Parathyroid adenoma (tissue), 2 donors: ENCODE measurements around the gene PRAC2.

Source experiments
- H2AFZ ChIP-seq: fragments of 300-600 bp; sonication (generic); one replicate; pipeline ENCODE4 v1.7.0; 2017; ENCODE audit warnings: antibody characterized with exemption, mild to moderate bottlenecking
- H3K27ac ChIP-seq: fragments of 300-600 bp; sonication (generic); one replicate; pipeline ENCODE4 v1.7.0; 2017
- H3K27me3 ChIP-seq: fragments of 300-600 bp; sonication (generic); one replicate; pipeline ENCODE4 v1.7.0; 2017; ENCODE audit warnings: low read length; ENCODE audit not compliant: control insufficient read depth, insufficient read depth
- H3K36me3 ChIP-seq: fragments of 300-600 bp; sonication (generic); one replicate; pipeline ENCODE4 v1.7.0; 2017; ENCODE audit warnings: low read length; ENCODE audit not compliant: control insufficient read depth, insufficient read depth
- H3K4me1 ChIP-seq: fragments of 300-600 bp; sonication (generic); one replicate; pipeline ENCODE4 v1.7.0; 2017; ENCODE audit warnings: control low read depth
- H3K4me2 ChIP-seq: fragments of 300-600 bp; sonication (generic); one replicate; pipeline ENCODE4 v1.7.0; 2017; ENCODE audit warnings: low read length
- H3K4me3 ChIP-seq: fragments of 300-600 bp; sonication (generic); one replicate; pipeline ENCODE4 v1.7.0; 2017; ENCODE audit warnings: low read depth, low read length
- H3K79me2 ChIP-seq: fragments of 300-600 bp; sonication (generic); one replicate; pipeline ENCODE4 v1.7.0; 2017; ENCODE audit warnings: control low read depth
- H3K9ac ChIP-seq: fragments of 300-600 bp; sonication (generic); one replicate; pipeline ENCODE4 v1.7.0; 2017; ENCODE audit warnings: mild to moderate bottlenecking
- H3K9me3 ChIP-seq: fragments of 300-600 bp; sonication (generic); one replicate; pipeline ENCODE4 v1.7.0; 2017; ENCODE audit warnings: low read length; ENCODE audit not compliant: control insufficient read depth
- CTCF ChIP-seq: fragments of 300-600 bp; sonication (generic); IDR thresholded peaks from one replicate; pipeline ENCODE4 v1.7.0; 2017; ENCODE audit warnings: antibody characterized with exemption, mild to moderate bottlenecking
- donor health status: primary hyperparathyroidism.

The PRAC2 gene

DNA sequence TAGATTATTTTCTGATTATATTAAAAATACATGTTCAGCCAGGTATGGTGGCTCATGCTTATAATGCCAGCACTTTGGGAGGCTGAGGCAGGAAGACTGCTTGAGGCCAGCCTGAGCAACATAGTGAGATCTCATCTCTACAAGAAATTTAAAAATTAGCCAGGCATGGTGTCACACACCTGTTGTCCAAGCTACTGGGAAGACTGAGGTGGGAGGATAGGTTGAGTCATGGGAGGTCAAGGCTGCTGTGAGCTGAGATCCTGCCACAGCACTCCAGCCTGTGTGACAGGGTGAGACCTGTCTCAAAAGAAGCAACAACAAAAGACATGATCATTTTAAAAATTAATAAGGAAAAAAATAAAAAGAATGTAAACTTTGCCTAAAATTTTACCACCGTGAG lies 41.4 kb upstream of the PRAC2 start:
- Histone ChIP-seq H3K79me2 (no peaks in the 10 kb centered on the region), H3K9me3 (no peaks in the 10 kb centered on the region), H3K36me3 (no peaks in the 10 kb centered on the region), H3K4me2 (no peak overlapping the region), H3K4me3 (no peak overlapping the region), H2AFZ (no peak overlapping the region), H3K9ac (no peak overlapping the region), H3K27ac (no peak overlapping the region), H3K4me1 (no peaks in the 10 kb centered on the region), H3K27me3 (no peaks in the 10 kb centered on the region)
- TF ChIP-seq CTCF = no peak

GRCh38 chr17:48690655-48691054 lies 32.3 kb upstream of the PRAC2 start:
- Histone ChIP-seq H3K9me3 (no peaks in the 10 kb centered on the region), H3K27me3 (no peaks in the 10 kb centered on the region), H3K9ac (no peak overlapping the region), H3K4me1 (no peaks in the 10 kb centered on the region), H3K27ac (no peak overlapping the region), H3K4me2 (no peak overlapping the region), H3K36me3 (no peaks in the 10 kb centered on the region), H2AFZ (no peak overlapping the region), H3K79me2 (no peaks in the 10 kb centered on the region), H3K4me3 (no peak overlapping the region)
- TF ChIP-seq CTCF = no peak

GRCh38 chr17:48692049-48692448 lies 30.9 kb upstream of the PRAC2 start:
- Histone ChIP-seq H3K79me2 (no peaks in the 10 kb centered on the region), H3K4me3 (no peak overlapping the region), H3K4me1 (no peaks in the 10 kb centered on the region), H3K36me3 (no peaks in the 10 kb centered on the region), H3K9me3 (no peaks in the 10 kb centered on the region), H3K4me2 (no peak overlapping the region), H3K27ac (no peak overlapping the region), H2AFZ (no peak overlapping the region), H3K9ac (no peak overlapping the region), H3K27me3 (no peaks in the 10 kb centered on the region)
- no peak for TF ChIP-seq CTCF

GRCh38 chr17:48693178-48693577 lies 29.8 kb upstream of the PRAC2 start:
- H3K79me2 ChIP-seq = no peaks in the 10 kb centered on the region
- H3K27me3 ChIP-seq = no peaks in the 10 kb centered on the region
- H3K27ac ChIP-seq = no peak overlapping the region
- H3K4me3 ChIP-seq = no peak overlapping the region
- H3K9me3 ChIP-seq = no peaks in the 10 kb centered on the region
- no peaks in the 10 kb centered on the region for H3K36me3 ChIP-seq
- H2AFZ ChIP-seq = no peak overlapping the region
- no peaks in the 10 kb centered on the region for H3K4me1 ChIP-seq
- TF ChIP-seq CTCF = no peak
- no peak overlapping the region for H3K9ac ChIP-seq
- no peak overlapping the region for H3K4me2 ChIP-seq

DNA sequence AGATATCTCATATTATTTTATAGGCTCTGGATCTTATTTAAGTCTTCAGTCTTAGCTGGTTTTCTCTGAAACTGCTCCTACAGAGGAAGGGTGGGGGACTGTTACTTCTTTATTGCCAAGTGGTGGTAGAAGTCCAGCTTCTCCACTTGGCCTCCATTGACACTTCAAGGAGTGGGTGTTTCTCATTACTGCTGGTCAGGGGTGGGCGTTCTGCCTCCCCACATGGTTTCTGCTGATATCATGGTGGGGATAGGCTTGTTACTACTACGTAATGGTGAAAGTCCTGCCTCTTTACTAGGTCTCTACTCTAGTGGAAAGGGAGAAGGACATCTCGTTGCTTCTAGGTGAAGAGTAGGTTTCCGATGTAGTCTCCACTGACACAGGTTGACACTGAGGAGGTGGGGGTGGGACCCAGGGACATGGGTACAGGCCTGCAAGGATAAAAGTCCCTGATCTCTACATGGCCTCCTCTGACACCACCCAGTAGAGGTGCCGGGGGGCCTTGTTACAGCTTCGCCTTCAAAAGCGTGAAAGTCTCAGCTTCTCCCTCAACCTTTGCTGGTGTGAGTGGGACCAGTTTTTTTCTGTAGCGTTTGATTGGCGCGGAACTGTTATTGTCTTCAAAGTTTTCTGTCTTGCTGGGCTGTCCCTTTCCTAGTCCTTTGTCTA lies 21.0 kb upstream of the PRAC2 start:
- no peak overlapping the region for H2AFZ ChIP-seq
- no peak for TF ChIP-seq CTCF
- no peak overlapping the region for H3K27ac ChIP-seq
- no peak overlapping the region for H3K4me2 ChIP-seq
- no peaks in the 10 kb centered on the region for H3K9me3 ChIP-seq
- no peaks in the 10 kb centered on the region for H3K27me3 ChIP-seq
- H3K4me3 ChIP-seq = no peak overlapping the region
- H3K79me2 ChIP-seq = no peaks in the 10 kb centered on the region
- no peaks in the 10 kb centered on the region for H3K4me1 ChIP-seq
- H3K9ac ChIP-seq = no peak overlapping the region
- no peaks in the 10 kb centered on the region for H3K36me3 ChIP-seq
